BJ (cell line): ENCODE measurements around the gene UBE3D. TPM values are rescaled to one million over a fixed set of nuclear protein-coding genes. Genes with fewer than 3 reads are reported as not detected.
A peak's percentile ranks its signal among the peaks of the same experiment; 100 is the strongest.

ENCODE experiments used
- CTCF ChIA-PET: fragments of 350-600 bp; formaldehyde crosslinking; extraction: SDS; loops from one replicate; lab custom pipeline; 2021; ENCODE audit warnings: antibody characterized with exemption, inconsistent platforms; lab: Yijun Ruan, JAX
- POLR2A ChIA-PET: fragments of 300-600 bp; sonication (Branson Sonifier 250); formaldehyde crosslinking; extraction: SDS; loops from one replicate; lab custom pipeline; 2021; ENCODE audit warnings: antibody characterized with exemption; lab: Charles Lee
- DNase-seq: peaks from one replicate; pipeline ENCODE4 v3.0.0-alpha.2; 2011; ENCODE audit warnings: low read depth
- H3K27me3 ChIP-seq: 2 replicates; pipeline ENCODE4 v1.6.0; 2011; ENCODE audit warnings: low read length; ENCODE audit not compliant: control insufficient read depth, insufficient read depth
- H3K36me3 ChIP-seq: 2 replicates; pipeline ENCODE4 v1.5.1; 2011; ENCODE audit warnings: low read length; ENCODE audit not compliant: control insufficient read depth, insufficient read depth
- H3K4me3 ChIP-seq: 2 replicates; pipeline ENCODE4 v1.5.1; 2011; ENCODE audit warnings: low read depth, mild to moderate bottlenecking, control low read depth, low read length
- CTCF ChIP-seq: IDR thresholded peaks from 2 replicates; pipeline ENCODE4 v1.5.1; 2011; ENCODE audit warnings: low read depth, mild to moderate bottlenecking, control low read depth, inconsistent platforms, low read length, moderate library complexity; ENCODE audit not compliant: insufficient read depth
- polyA plus RNA-seq: library from polyadenylated mRNA; depleted of rRNA; stranded (reverse); fragments of >200 nt; gene quantifications from 2 replicates; pipeline ENCODE4 v1.2.3, GENCODE V29; 2011

UBE3D gene
- polyA plus RNA-seq, 1 experiment: 2.1 TPM

GRCh38 chr6:82958551-82958950 lies 107.1 kb downstream of the UBE3D start:
- no peaks in the 10 kb centered on the region for H3K27me3 ChIP-seq
- no peak for DNase-seq
- no peaks in the 10 kb centered on the region for H3K36me3 ChIP-seq
- no peak overlapping the region for H3K4me3 ChIP-seq
- ChIA-PET POLR2A (no interaction called here), CTCF (no interaction called here)
- no peak for TF ChIP-seq CTCF

GRCh38 chr6:82957868-82958245 lies 107.8 kb downstream of the UBE3D start:
- ChIA-PET POLR2A (no interaction called here), CTCF (interaction anchor here (0.7 kb wide), 1 partner anchor 344 kb away, joined by 3 read pairs; no protein-coding TSS in a partner anchor)
- Histone ChIP-seq H3K36me3 (no peaks in the 10 kb centered on the region), H3K4me3 (no peak overlapping the region), H3K27me3 (no peaks in the 10 kb centered on the region)
- no peak for TF ChIP-seq CTCF
- DNase-seq: no peak

GRCh38 chr6:82957171-82957867 lies 108.3 kb downstream of the UBE3D start:
- no peak for DNase-seq
- CTCF ChIA-PET: interaction anchor here (0.7 to 1.1 kb wide), 3 partner anchors 108 to 705 kb away, joined by 3 read pairs; partner anchors contain the start of gene UBE3D
- no peaks in the 10 kb centered on the region for H3K27me3 ChIP-seq
- H3K4me3 ChIP-seq: no peak overlapping the region
- no peak for TF ChIP-seq CTCF
- no peaks in the 10 kb centered on the region for H3K36me3 ChIP-seq
- POLR2A ChIA-PET: no interaction called here

- DNase-seq: peak; percentile 76
- no peak overlapping the region for H3K4me3 ChIP-seq
- TF ChIP-seq CTCF: no peak
- ChIA-PET POLR2A (no interaction called here), CTCF (interaction anchor here (0.9 to 1.1 kb wide), 2 partner anchors 51 to 109 kb away, joined by 3 read pairs; partner anchors contain the start of gene UBE3D)
- H3K27me3 ChIP-seq: no peaks in the 10 kb centered on the region
- H3K36me3 ChIP-seq: no peaks in the 10 kb centered on the region
Observed at GRCh38 chr6:82955841-82956240, 109.8 kb downstream of the UBE3D start.

- Histone ChIP-seq H3K4me3 (no peak overlapping the region), H3K27me3 (no peaks in the 10 kb centered on the region), H3K36me3 (no peaks in the 10 kb centered on the region)
- ChIA-PET CTCF (interaction anchor here (0.9 to 1.7 kb wide), 3 partner anchors 21 to 112 kb away, joined by 3 read pairs; no protein-coding TSS in a partner anchor), POLR2A (no interaction called here)
- DNase-seq: peak; percentile 70
- TF ChIP-seq CTCF: no peak
Observed at GRCh38 chr6:82954937-82955577, 110.6 kb downstream of the UBE3D start.
